ENCODE measurements around the gene CHRM1. TPM values are rescaled to one million over a fixed set of nuclear protein-coding genes. Genes with fewer than 3 reads are reported as not detected.

CHRM1 gene
- polyA plus RNA-seq, 2 donors: 0.01 TPM; not detected in 1

- Histone ChIP-seq H3K9me3 (ENCODE audit: control insufficient read depth in 2 of 2, insufficient read depth in 1 of 2, low read depth in 1 of 2, low read length in 1 of 2) (peaks cover 3% of the 10 kb centered on the region in 2 donors), H3K27ac (ENCODE audit: low read depth in 2 of 2, low read length in 1 of 2) (no peak overlapping the region), H3K4me3 (ENCODE audit: low read depth in 1 of 2, low read length in 2 of 2) (no peak overlapping the region), H3K36me3 (ENCODE audit: control insufficient read depth in 2 of 2, insufficient read depth in 2 of 2, low read length in 1 of 2) (no peaks in the 10 kb centered on the region), H3K27me3 (ENCODE audit: control insufficient read depth in 1 of 2, insufficient read depth in 2 of 2, low read length in 2 of 2) (peaks cover 4 to 29% of the 10 kb centered on the region in 2 donors), H3K4me1 (ENCODE audit: control insufficient read depth in 2 of 2, insufficient read depth in 2 of 2, low read length in 1 of 2) (peaks cover 6 to 8% of the 10 kb centered on the region in 2 donors)
- WGBS, 2 donors: 40 to 45% methylated on average over 13 of the region's 13 CpGs
Measured at GRCh38 chr11:62928011-62928410, 6.8 kb upstream of the CHRM1 start.

GRCh38 chr11:62926680-62927455, 5.7 kb upstream of the CHRM1 start:
- H3K36me3 ChIP-seq (ENCODE audit: control insufficient read depth in 2 of 2, insufficient read depth in 2 of 2, low read length in 1 of 2): no peaks in the 10 kb centered on the region
- peaks cover 3% of the 10 kb centered on the region in 2 donors for H3K9me3 ChIP-seq (ENCODE audit: control insufficient read depth in 2 of 2, insufficient read depth in 1 of 2, low read depth in 1 of 2, low read length in 1 of 2)
- no peak overlapping the region for H3K27ac ChIP-seq (ENCODE audit: low read depth in 2 of 2, low read length in 1 of 2)
- H3K27me3 ChIP-seq (ENCODE audit: control insufficient read depth in 1 of 2, insufficient read depth in 2 of 2, low read length in 2 of 2): peaks cover 4 to 32% of the 10 kb centered on the region in 2 donors
- WGBS, 2 donors: 20 to 25% methylated on average over 53 of the region's 53 CpGs
- no peak overlapping the region for H3K4me3 ChIP-seq (ENCODE audit: low read depth in 1 of 2, low read length in 2 of 2)
- H3K4me1 ChIP-seq (ENCODE audit: control insufficient read depth in 2 of 2, insufficient read depth in 2 of 2, low read length in 1 of 2): peaks cover 6 to 12% of the 10 kb centered on the region in 2 donors

- Histone ChIP-seq H3K27me3 (ENCODE audit: control insufficient read depth in 1 of 2, insufficient read depth in 2 of 2, low read length in 2 of 2) (peaks cover 4 to 32% of the 10 kb centered on the region in 2 donors), H3K27ac (ENCODE audit: low read depth in 2 of 2, low read length in 1 of 2) (no peak overlapping the region), H3K4me3 (ENCODE audit: low read depth in 1 of 2, low read length in 2 of 2) (peak overlapping the region; percentile 12 to 33), H3K36me3 (ENCODE audit: control insufficient read depth in 2 of 2, insufficient read depth in 2 of 2, low read length in 1 of 2) (no peaks in the 10 kb centered on the region), H3K4me1 (ENCODE audit: control insufficient read depth in 2 of 2, insufficient read depth in 2 of 2, low read length in 1 of 2) (peaks cover 9 to 21% of the 10 kb centered on the region in 2 donors), H3K9me3 (ENCODE audit: control insufficient read depth in 2 of 2, insufficient read depth in 1 of 2, low read depth in 1 of 2, low read length in 1 of 2) (peaks cover 3% of the 10 kb centered on the region in 2 donors)
- 8 to 9% methylated on average over 71 of the region's 71 CpGs for WGBS, 2 donors
Measured at GRCh38 chr11:62925745-62926679, 4.8 kb upstream of the CHRM1 start.

- Histone ChIP-seq H3K9me3 (ENCODE audit: control insufficient read depth in 2 of 2, insufficient read depth in 1 of 2, low read depth in 1 of 2, low read length in 1 of 2) (peaks cover 3% of the 10 kb centered on the region in 2 donors), H3K27ac (ENCODE audit: low read depth in 2 of 2, low read length in 1 of 2) (no peak overlapping the region), H3K36me3 (ENCODE audit: control insufficient read depth in 2 of 2, insufficient read depth in 2 of 2, low read length in 1 of 2) (no peaks in the 10 kb centered on the region), H3K4me1 (ENCODE audit: control insufficient read depth in 2 of 2, insufficient read depth in 2 of 2, low read length in 1 of 2) (peaks cover 9 to 21% of the 10 kb centered on the region in 2 donors), H3K27me3 (ENCODE audit: control insufficient read depth in 1 of 2, insufficient read depth in 2 of 2, low read length in 2 of 2) (peaks cover 4 to 32% of the 10 kb centered on the region in 2 donors), H3K4me3 (ENCODE audit: low read depth in 1 of 2, low read length in 2 of 2) (peak overlapping the region in 1 of 2 donors; percentile 12)
- 37 to 47% methylated on average over 14 of the region's 14 CpGs for WGBS, 2 donors
Measured at GRCh38 chr11:62925308-62925707, 4.1 kb upstream of the CHRM1 start.

GRCh38 chr11:62923601-62924411, 2.6 kb upstream of the CHRM1 start:
- Histone ChIP-seq H3K4me3 (ENCODE audit: low read depth in 1 of 2, low read length in 2 of 2) (peak overlapping the region in 1 of 2 donors; percentile 23), H3K27me3 (ENCODE audit: control insufficient read depth in 1 of 2, insufficient read depth in 2 of 2, low read length in 2 of 2) (peaks cover 4 to 32% of the 10 kb centered on the region in 2 donors), H3K27ac (ENCODE audit: low read depth in 2 of 2, low read length in 1 of 2) (no peak overlapping the region), H3K4me1 (ENCODE audit: control insufficient read depth in 2 of 2, insufficient read depth in 2 of 2, low read length in 1 of 2) (peaks cover 9 to 21% of the 10 kb centered on the region in 2 donors), H3K9me3 (ENCODE audit: control insufficient read depth in 2 of 2, insufficient read depth in 1 of 2, low read depth in 1 of 2, low read length in 1 of 2) (peaks cover 3% of the 10 kb centered on the region in 2 donors), H3K36me3 (ENCODE audit: control insufficient read depth in 2 of 2, insufficient read depth in 2 of 2, low read length in 1 of 2) (no peaks in the 10 kb centered on the region)
- WGBS, 2 donors: 5% methylated on average over 50 to 52 of the region's 52 CpGs

- no peaks in the 10 kb centered on the region for H3K36me3 ChIP-seq (ENCODE audit: control insufficient read depth in 2 of 2, insufficient read depth in 2 of 2, low read length in 1 of 2)
- H3K9me3 ChIP-seq (ENCODE audit: control insufficient read depth in 2 of 2, insufficient read depth in 1 of 2, low read depth in 1 of 2, low read length in 1 of 2): peaks cover 3% of the 10 kb centered on the region in 2 donors
- no peak overlapping the region for H3K4me3 ChIP-seq (ENCODE audit: low read depth in 1 of 2, low read length in 2 of 2)
- 35 to 46% methylated on average over 24 of the region's 24 CpGs for WGBS, 2 donors
- peaks cover 4 to 32% of the 10 kb centered on the region in 2 donors for H3K27me3 ChIP-seq (ENCODE audit: control insufficient read depth in 1 of 2, insufficient read depth in 2 of 2, low read length in 2 of 2)
- no peak overlapping the region for H3K27ac ChIP-seq (ENCODE audit: low read depth in 2 of 2, low read length in 1 of 2)
- H3K4me1 ChIP-seq (ENCODE audit: control insufficient read depth in 2 of 2, insufficient read depth in 2 of 2, low read length in 1 of 2): peaks cover 9 to 21% of the 10 kb centered on the region in 2 donors
Measured at GRCh38 chr11:62922653-62923431, 1.7 kb upstream of the CHRM1 start.

GRCh38 chr11:62922189-62922589, 1.0 kb upstream of the CHRM1 start:
- peaks cover 3 to 31% of the 10 kb centered on the region in 2 donors for H3K27me3 ChIP-seq (ENCODE audit: control insufficient read depth in 1 of 2, insufficient read depth in 2 of 2, low read length in 2 of 2)
- H3K4me3 ChIP-seq (ENCODE audit: low read depth in 1 of 2, low read length in 2 of 2): no peak overlapping the region
- no peak overlapping the region for H3K27ac ChIP-seq (ENCODE audit: low read depth in 2 of 2, low read length in 1 of 2)
- no peaks in the 10 kb centered on the region for H3K36me3 ChIP-seq (ENCODE audit: control insufficient read depth in 2 of 2, insufficient read depth in 2 of 2, low read length in 1 of 2)
- peaks cover 3% of the 10 kb centered on the region in 2 donors for H3K9me3 ChIP-seq (ENCODE audit: control insufficient read depth in 2 of 2, insufficient read depth in 1 of 2, low read depth in 1 of 2, low read length in 1 of 2)
- WGBS, 2 donors: 37 to 38% methylated on average over 4 of the region's 4 CpGs
- H3K4me1 ChIP-seq (ENCODE audit: control insufficient read depth in 2 of 2, insufficient read depth in 2 of 2, low read length in 1 of 2): peaks cover 9 to 21% of the 10 kb centered on the region in 2 donors

- Histone ChIP-seq H3K27ac (ENCODE audit: low read depth in 2 of 2, low read length in 1 of 2) (no peak overlapping the region), H3K4me3 (ENCODE audit: low read depth in 1 of 2, low read length in 2 of 2) (no peak overlapping the region), H3K36me3 (ENCODE audit: control insufficient read depth in 2 of 2, insufficient read depth in 2 of 2, low read length in 1 of 2) (no peaks in the 10 kb centered on the region), H3K9me3 (ENCODE audit: control insufficient read depth in 2 of 2, insufficient read depth in 1 of 2, low read depth in 1 of 2, low read length in 1 of 2) (peaks cover 0 to 3% of the 10 kb centered on the region in 2 donors), H3K27me3 (ENCODE audit: control insufficient read depth in 1 of 2, insufficient read depth in 2 of 2, low read length in 2 of 2) (peaks cover 0 to 25% of the 10 kb centered on the region in 2 donors), H3K4me1 (ENCODE audit: control insufficient read depth in 2 of 2, insufficient read depth in 2 of 2, low read length in 1 of 2) (peaks cover 9 to 21% of the 10 kb centered on the region in 2 donors)
- WGBS, 2 donors: 20% methylated on average over 17 to 19 of the region's 19 CpGs
Measured at GRCh38 chr11:62921573-62922188, 518 bp upstream of the CHRM1 start.
